Measurements from ENCODE around the gene LDLR. TPM values are rescaled to one million over a fixed set of nuclear protein-coding genes. Genes with fewer than 3 reads are reported as not detected.
A peak's percentile ranks its signal among the peaks of the same experiment; 100 is the strongest.
"Not testable (repeated sequence)": the region's sequence is repeated elsewhere in the genome, so short reads cannot be mapped to it uniquely, and the experiment has no call there.

LDLR gene
- total and polyA plus RNA-seq, 11 donors: 4.3 to 45.9 (median 19.0) TPM

DNA sequence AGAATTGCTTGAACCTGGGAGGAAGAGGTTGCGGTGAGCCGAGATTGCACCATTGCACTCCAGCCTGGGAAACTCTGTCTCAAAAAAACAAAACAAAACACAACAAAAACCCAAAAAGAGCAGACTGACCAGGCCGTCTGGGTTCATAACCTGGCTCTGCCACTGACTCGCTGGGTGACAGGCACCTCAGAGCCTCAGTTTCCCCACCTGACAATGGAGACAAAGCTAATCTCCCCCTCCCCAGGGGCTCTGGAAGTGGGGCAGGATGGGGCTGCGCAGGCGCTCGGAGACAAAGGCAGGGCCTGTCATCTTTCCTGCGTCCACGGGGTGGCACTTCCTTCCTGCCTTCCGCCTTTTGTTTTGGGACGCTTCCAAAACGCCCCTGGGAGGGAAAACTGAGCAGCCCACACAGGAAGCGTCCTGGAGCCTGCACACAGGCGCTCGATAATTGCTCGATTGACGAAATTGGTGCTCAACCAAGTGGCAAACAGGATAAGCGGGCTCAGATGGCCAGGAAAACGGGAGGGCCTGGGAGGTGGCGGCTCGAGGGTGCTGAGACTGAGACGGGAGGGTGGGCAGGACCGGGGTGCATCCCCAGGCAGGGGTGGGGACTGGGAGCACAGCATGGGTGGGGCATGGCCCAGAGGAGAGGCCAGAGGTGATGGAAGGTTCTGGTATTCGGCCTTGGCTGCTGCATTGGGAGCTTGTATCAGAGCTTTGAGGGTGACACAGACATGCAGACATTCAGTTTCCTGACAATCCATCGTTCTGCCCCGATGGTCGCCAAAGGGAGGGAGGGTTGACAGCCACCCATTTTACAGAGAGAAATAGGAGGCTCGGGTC lies 48.5 kb downstream of the LDLR start:
- Histone ChIP-seq H3K4me1 (peaks cover 17 to 58% (median 41%) of the 10 kb centered on the region in 12 donors), H3K4me3 (peak overlapping the region in 9 of 12 donors; percentile 15 to 46 (median 32)), H3K9me3 (no peaks in the 10 kb centered on the region), H3K27me3 (no peaks in the 10 kb centered on the region), H3K36me3 (peaks cover 0 to 10% (median 0%) of the 10 kb centered on the region in 9 donors), H3K27ac (peak overlapping the region; percentile 78 to 100 (median 93))
- intact Hi-C loops (cut with DNase I): loop anchor here in 9 of 10 donors (1.0 to 10.0 kb wide), 8 partner anchors 65 to 297 kb away; partner anchors contain the start of genes ODAD3 (in 1 of the 9) and PRKCSH (in 1 of the 9)
- ATAC-seq (peak; percentile 33 to 62 (median 58)), DNase-seq (peak; percentile 88 to 91 (median 89))
- TF ChIP-seq, protein P1, sequence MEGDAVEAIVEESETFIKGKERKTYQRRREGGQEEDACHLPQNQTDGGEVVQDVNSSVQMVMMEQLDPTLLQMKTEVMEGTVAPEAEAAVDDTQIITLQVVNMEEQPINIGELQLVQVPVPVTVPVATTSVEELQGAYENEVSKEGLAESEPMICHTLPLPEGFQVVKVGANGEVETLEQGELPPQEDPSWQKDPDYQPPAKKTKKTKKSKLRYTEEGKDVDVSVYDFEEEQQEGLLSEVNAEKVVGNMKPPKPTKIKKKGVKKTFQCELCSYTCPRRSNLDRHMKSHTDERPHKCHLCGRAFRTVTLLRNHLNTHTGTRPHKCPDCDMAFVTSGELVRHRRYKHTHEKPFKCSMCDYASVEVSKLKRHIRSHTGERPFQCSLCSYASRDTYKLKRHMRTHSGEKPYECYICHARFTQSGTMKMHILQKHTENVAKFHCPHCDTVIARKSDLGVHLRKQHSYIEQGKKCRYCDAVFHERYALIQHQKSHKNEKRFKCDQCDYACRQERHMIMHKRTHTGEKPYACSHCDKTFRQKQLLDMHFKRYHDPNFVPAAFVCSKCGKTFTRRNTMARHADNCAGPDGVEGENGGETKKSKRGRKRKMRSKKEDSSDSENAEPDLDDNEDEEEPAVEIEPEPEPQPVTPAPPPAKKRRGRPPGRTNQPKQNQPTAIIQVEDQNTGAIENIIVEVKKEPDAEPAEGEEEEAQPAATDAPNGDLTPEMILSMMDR (IDR thresholded peaks at IDR 0.05): peak; percentile 56 to 86 (median 77)
- TF ChIP-seq POLR2A (IDR thresholded peaks at IDR 0.05): no peak
- WGBS, 4 donors: 1 to 3% (median 3%) methylated on average over 15 to 28 of the region's 28 CpGs

DNA sequence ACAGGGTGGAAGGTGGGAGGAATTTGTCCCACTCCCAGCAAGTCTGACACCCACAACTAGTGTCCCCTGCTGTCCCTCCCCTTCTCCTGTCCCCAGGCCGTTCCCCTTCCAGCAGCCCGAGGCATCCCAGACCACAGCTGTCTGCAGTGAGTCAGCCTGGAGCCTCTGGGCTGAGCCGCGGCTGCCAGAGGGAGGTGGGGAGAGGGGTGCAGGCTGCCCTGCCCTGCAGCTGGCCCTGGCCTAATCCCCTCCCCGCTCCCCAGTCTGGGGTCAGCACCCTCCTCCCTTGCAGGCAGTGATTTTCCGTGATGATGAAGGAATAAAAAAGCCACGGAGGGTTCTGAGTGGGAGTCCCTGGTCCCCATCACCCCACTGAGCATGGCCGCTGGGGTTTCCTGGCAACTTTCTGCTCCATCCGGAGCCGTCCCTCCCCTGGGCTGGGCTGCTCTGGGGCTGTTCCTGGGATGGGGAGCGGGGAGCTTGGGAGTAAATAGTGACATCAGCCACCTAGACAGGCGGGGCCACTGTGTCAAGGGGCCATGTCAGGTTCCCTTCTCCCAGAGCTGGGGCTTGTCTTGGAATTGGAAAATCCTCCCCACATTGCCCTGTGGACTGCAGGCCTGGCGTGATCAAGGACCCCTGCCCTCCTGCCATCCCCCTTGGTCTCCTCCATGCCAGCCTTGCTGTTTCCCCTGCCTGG lies 49.5 kb downstream of the LDLR start:
- TF ChIP-seq, protein P1 (IDR thresholded peaks at IDR 0.05): peak in 1 of 12 donors; percentile 12
- TF ChIP-seq POLR2A (IDR thresholded peaks at IDR 0.05): peak in 1 of 2 donors; percentile 37
- Histone ChIP-seq H3K4me1 (peaks cover 23 to 68% (median 51%) of the 10 kb centered on the region in 12 donors), H3K27me3 (no peaks in the 10 kb centered on the region), H3K9me3 (no peaks in the 10 kb centered on the region), H3K27ac (peak overlapping the region; percentile 78 to 100 (median 93)), H3K4me3 (peak overlapping the region in 8 of 12 donors; percentile 15 to 46 (median 32)), H3K36me3 (peaks cover 0 to under 1% (median 0%) of the 10 kb centered on the region in 9 donors)
- DNase-seq (peak; percentile 81 to 94 (median 90)), ATAC-seq (peak; percentile 38 to 75 (median 68))
- intact Hi-C loops (cut with DNase I): loop anchor here in 7 of 10 donors (1.0 to 10.0 kb wide), 7 partner anchors 64 to 296 kb away; partner anchors contain the start of genes ODAD3 (in 1 of the 7) and PRKCSH (in 1 of the 7)
- 12 to 19% (median 14%) methylated on average over 9 to 13 of the region's 13 CpGs for WGBS, 4 donors

DNA sequence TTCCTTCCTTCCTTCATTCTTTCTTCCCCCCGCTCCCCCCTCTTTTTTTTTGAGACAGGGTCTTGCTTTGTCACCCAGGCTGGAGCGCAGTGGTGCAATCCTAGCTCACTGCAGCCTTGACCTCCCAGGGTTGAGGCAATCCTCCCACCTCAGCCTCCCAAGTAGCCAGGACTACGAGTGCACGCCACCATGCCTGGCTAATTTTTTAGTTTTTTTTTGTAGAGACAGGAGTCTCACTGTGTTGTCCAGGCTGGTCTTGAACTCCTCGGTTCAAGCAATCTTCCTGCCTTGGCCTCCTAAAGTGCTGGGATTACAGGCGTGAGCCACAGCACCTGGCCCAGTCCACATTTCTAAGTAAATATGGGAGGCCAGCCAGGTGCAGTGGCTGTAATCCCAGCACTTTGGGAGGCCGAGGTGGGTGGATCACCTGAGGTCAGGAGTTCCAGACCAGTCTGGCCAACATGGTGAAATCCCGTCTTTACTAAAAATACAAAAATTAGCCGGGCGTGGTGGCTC lies 50.8 kb downstream of the LDLR start:
- H3K4me1 ChIP-seq: peaks cover 25 to 72% (median 54%) of the 10 kb centered on the region in 12 donors
- ATAC-seq; H3K4me3 ChIP-seq; DNase-seq; H3K36me3 ChIP-seq; H3K27me3 ChIP-seq; intact Hi-C loops (cut with DNase I); H3K9me3 ChIP-seq: not testable (repeated sequence)
- 88 to 91% (median 89%) methylated on average over 10 of the region's 10 CpGs for WGBS, 4 donors
- peak overlapping the region in 11 of 12 donors; percentile 5 to 100 (median 94) for H3K27ac ChIP-seq

DNA sequence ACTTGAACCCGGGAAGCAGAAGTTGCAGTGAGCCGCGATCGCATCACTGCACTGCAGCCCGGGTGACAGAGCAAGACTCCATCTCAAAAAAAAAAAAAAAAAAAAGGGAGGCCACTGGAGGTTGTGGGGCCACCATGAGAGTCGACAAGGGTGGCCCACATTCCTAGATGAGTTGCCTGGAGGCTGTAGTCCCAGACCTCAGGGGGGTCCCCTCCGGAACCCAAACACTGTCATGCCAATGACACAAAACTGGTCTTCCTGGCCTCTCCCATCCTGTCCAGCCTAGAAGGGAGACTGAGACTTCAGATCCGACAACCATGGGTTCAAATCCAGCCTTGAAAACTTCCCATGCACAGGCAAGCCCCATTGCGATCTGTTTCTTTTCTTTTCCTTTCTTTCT lies 51.6 kb downstream of the LDLR start:
- intact Hi-C loops (cut with DNase I): no loop called here
- H3K27me3 ChIP-seq: no peaks in the 10 kb centered on the region
- H3K27ac ChIP-seq: peak overlapping the region in 6 of 12 donors; percentile 5 to 100 (median 97)
- no peak overlapping the region for H3K4me3 ChIP-seq
- H3K36me3 ChIP-seq: no peaks in the 10 kb centered on the region
- peaks cover 25 to 72% (median 54%) of the 10 kb centered on the region in 12 donors for H3K4me1 ChIP-seq
- DNase-seq (no peak), ATAC-seq (no peak)
- H3K9me3 ChIP-seq: peaks cover 0 to 5% (median 0%) of the 10 kb centered on the region in 12 donors
- TF ChIP-seq, protein P1 (IDR thresholded peaks at IDR 0.05): no peak
- TF ChIP-seq POLR2A (IDR thresholded peaks at IDR 0.05): no peak
- 88 to 94% (median 93%) methylated on average over 9 of the region's 9 CpGs for WGBS, 4 donors

All from heart left ventricle (tissue), 16 donors.